Skin of body (tissue), 2 donors: ENCODE measurements around the gene IZUMO1. TPM values are rescaled to one million over a fixed set of nuclear protein-coding genes. Genes with fewer than 3 reads are reported as not detected.
"Not testable (repeated sequence)": the region's sequence is repeated elsewhere in the genome, so short reads cannot be mapped to it uniquely, and the experiment has no call there.

Experiments used
- DNase-seq: peaks from one replicate; lab custom pipeline; 2025; lab: John Stamatoyannopoulos, UW
- total RNA-seq: library from RNA; depleted of rRNA; stranded (reverse); fragments of >200 nt; gene quantifications from one replicate; pipeline ENCODE4 v1.2.3, GENCODE V29; 2014

Gene IZUMO1
- total RNA-seq, 1 donor from 2014 or later, result 0.10 TPM

- peak; percentile 62 for DNase-seq
Measured at GRCh38 chr19:48738557-48739403, 7.9 kb downstream of the IZUMO1 start.

- no peak for DNase-seq
Measured at GRCh38 chr19:48737360-48737998, 9.2 kb downstream of the IZUMO1 start.

- no peak for DNase-seq
Measured at GRCh38 chr19:48735031-48735615, 11.6 kb downstream of the IZUMO1 start.

GRCh38 chr19:48734625-48735024, 12.1 kb downstream of the IZUMO1 start:
- no peak for DNase-seq

GRCh38 chr19:48731452-48731851, 15.3 kb downstream of the IZUMO1 start:
- DNase-seq, result no peak

GRCh38 chr19:48728911-48729664, 17.6 kb downstream of the IZUMO1 start:
- DNase-seq, result no peak

- no peak for DNase-seq
Measured at GRCh38 chr19:48726556-48726955, 20.2 kb downstream of the IZUMO1 start.

- DNase-seq, result peak; percentile 95
Measured at GRCh38 chr19:48724796-48725753, 21.6 kb downstream of the IZUMO1 start.

- DNase-seq, result no peak
Measured at GRCh38 chr19:48722196-48722708, 24.5 kb downstream of the IZUMO1 start.

- DNase-seq, result peak; percentile 99
Measured at GRCh38 chr19:48720613-48721296, 26.0 kb downstream of the IZUMO1 start.

GRCh38 chr19:48720251-48720612, 26.5 kb downstream of the IZUMO1 start:
- no peak for DNase-seq

- no peak for DNase-seq
Measured at GRCh38 chr19:48719263-48720171, 27.2 kb downstream of the IZUMO1 start, which contains the start of gene MAMSTR. Gene MAMSTR (minus strand): TSS chr19:48719725. CDS start chr19:48719031, 694 bp downstream.

- DNase-seq, result no peak
Measured at GRCh38 chr19:48718711-48719231, 27.9 kb downstream of the IZUMO1 start.

- DNase-seq, result not testable (repeated sequence)
Measured at GRCh38 chr19:48718106-48718505, 28.6 kb downstream of the IZUMO1 start.

GRCh38 chr19:48716562-48717291, 30.0 kb downstream of the IZUMO1 start:
- peak; percentile 80 for DNase-seq

- DNase-seq, result peak; percentile 30
Measured at GRCh38 chr19:48715681-48716171, 31.0 kb downstream of the IZUMO1 start.
